HEK293 (cell line): ENCODE measurements around the gene RTN4.

ENCODE experiments used
- CTCF ChIA-PET: fragments of 350-600 bp; formaldehyde crosslinking; extraction: SDS; loops from one replicate; lab custom pipeline; 2021; ENCODE audit warnings: antibody characterized with exemption; lab: Yijun Ruan, JAX
- POLR2A ChIA-PET: fragments of 300-600 bp; formaldehyde crosslinking; extraction: SDS; loops from one replicate; lab custom pipeline; 2020; ENCODE audit warnings: antibody characterized with exemption, inconsistent platforms; lab: Yijun Ruan, JAX
- H3K27ac ChIP-seq: fragments of 200-500 bp; sonication (Bioruptor generic); 2 replicates; pipeline ENCODE4 v1.5.1; 2014; ENCODE audit warnings: low read depth, low read length, control low read depth, inconsistent platforms; ENCODE audit errors: extremely low read depth
- H3K36me3 ChIP-seq, 2 experiments: fragments of 200-500 bp in 1 of 2; sonication (Bioruptor generic) in 1 of 2; 1 replicate in 1 of 2; 2 replicates in 1 of 2; pipeline ENCODE4 v1.5.1; 2014 to 2017; ENCODE audit warnings: inconsistent platforms in 2 of 2, low read length in 2 of 2; ENCODE audit not compliant: control insufficient read depth in 2 of 2, insufficient read depth in 1 of 2
- H3K4me1 ChIP-seq: fragments of 200-500 bp; sonication (Bioruptor generic); 2 replicates; pipeline ENCODE4 v1.5.1; 2014; ENCODE audit warnings: mild to moderate bottlenecking, low read length, inconsistent platforms; ENCODE audit not compliant: control insufficient read depth, insufficient read depth
- H3K4me3 ChIP-seq: 2 replicates; pipeline ENCODE4 v1.5.1; 2011; ENCODE audit warnings: low read depth, mild to moderate bottlenecking, control low read depth, low read length, moderate library complexity
- H3K9me3 ChIP-seq: fragments of 200-500 bp; sonication (Bioruptor generic); 2 replicates; pipeline ENCODE4 v1.5.1; 2014; ENCODE audit warnings: low read depth, low read length, inconsistent platforms; ENCODE audit not compliant: control insufficient read depth, insufficient read depth
- ATF2 ChIP-seq: fragments of 450-650 bp; formaldehyde crosslinking; IDR thresholded peaks from 2 replicates; pipeline ENCODE4 v1.5.1; 2016; ENCODE audit warnings: missing biosample characterization, missing genetic modification characterization, low read depth
- HOXD13 ChIP-seq: sonication (generic); formaldehyde crosslinking; IDR thresholded peaks from 2 replicates; pipeline ENCODE4 v1.8.0; 2022; ENCODE audit warnings: missing genetic modification reagents, borderline replicate concordance
- KLF9 ChIP-seq: fragments of 450-650 bp; formaldehyde crosslinking; IDR thresholded peaks from 2 replicates; pipeline ENCODE4 v1.5.1; 2016; ENCODE audit warnings: missing biosample characterization, missing genetic modification characterization, low read depth
- SETDB1 ChIP-seq: IDR thresholded peaks from one replicate; pipeline ENCODE4 v1.6.1; 2017; ENCODE audit warnings: mild to moderate bottlenecking, low read length, moderate library complexity, mixed read lengths; ENCODE audit not compliant: insufficient read length
- TCF7L2 ChIP-seq: IDR thresholded peaks from 2 replicates; pipeline ENCODE4 v1.6.1; 2011; ENCODE audit warnings: low read depth, mild to moderate bottlenecking, inconsistent platforms, low read length, moderate library complexity, borderline replicate concordance
- YY1 ChIP-seq: fragments of 450-650 bp; formaldehyde crosslinking; IDR thresholded peaks from 2 replicates; pipeline ENCODE4 v1.5.1; 2018; ENCODE audit warnings: missing biosample characterization, missing genetic modification characterization
- ZBTB48 ChIP-seq: fragments of 450-650 bp; formaldehyde crosslinking; IDR thresholded peaks from 2 replicates; pipeline ENCODE4 v1.5.1; 2016; ENCODE audit warnings: missing biosample characterization, missing genetic modification characterization
- ZNF10 ChIP-seq: fragments of 450-650 bp; formaldehyde crosslinking; IDR thresholded peaks from 2 replicates; pipeline ENCODE4 v1.5.1; 2017; ENCODE audit warnings: missing biosample characterization, missing genetic modification characterization
- ZNF146 ChIP-seq: fragments of 450-650 bp; formaldehyde crosslinking; IDR thresholded peaks from 2 replicates; pipeline ENCODE4 v1.5.1; 2016; ENCODE audit warnings: missing biosample characterization, missing genetic modification characterization
- ZNF155 ChIP-seq: fragments of 450-650 bp; formaldehyde crosslinking; IDR thresholded peaks from 2 replicates; pipeline ENCODE4 v1.5.1; 2016; ENCODE audit warnings: missing biosample characterization, missing genetic modification characterization
- ZNF211 ChIP-seq: fragments of 450-650 bp; formaldehyde crosslinking; IDR thresholded peaks from 2 replicates; pipeline ENCODE4 v1.5.1; 2016; ENCODE audit warnings: low read depth, missing biosample characterization, missing genetic modification characterization
- ZNF223 ChIP-seq: fragments of 450-650 bp; formaldehyde crosslinking; IDR thresholded peaks from 2 replicates; pipeline ENCODE4 v1.5.1; 2016; ENCODE audit warnings: missing biosample characterization, missing genetic modification characterization
- ZNF26 ChIP-seq: fragments of 450-650 bp; formaldehyde crosslinking; IDR thresholded peaks from 2 replicates; pipeline ENCODE4 v1.5.1; 2016; ENCODE audit warnings: missing biosample characterization, missing genetic modification characterization
- ZNF324 ChIP-seq: fragments of 450-650 bp; formaldehyde crosslinking; IDR thresholded peaks from 2 replicates; pipeline ENCODE4 v1.5.1; 2016; ENCODE audit warnings: missing biosample characterization, missing genetic modification characterization
- ZNF398 ChIP-seq: fragments of 450-650 bp; formaldehyde crosslinking; IDR thresholded peaks from 2 replicates; pipeline ENCODE4 v1.5.1; 2017; ENCODE audit warnings: missing biosample characterization, missing genetic modification characterization
- ZNF404 ChIP-seq: fragments of 450-650 bp; formaldehyde crosslinking; IDR thresholded peaks from 2 replicates; pipeline ENCODE4 v1.5.1; 2017; ENCODE audit warnings: missing biosample characterization, missing genetic modification characterization
- ZNF510 ChIP-seq: fragments of 450-650 bp; formaldehyde crosslinking; IDR thresholded peaks from 2 replicates; pipeline ENCODE4 v1.5.1; 2018; ENCODE audit warnings: mild to moderate bottlenecking, missing genetic modification characterization, missing biosample characterization; ENCODE audit not compliant: insufficient replicate concordance
- ZNF600 ChIP-seq: fragments of 450-650 bp; formaldehyde crosslinking; IDR thresholded peaks from 2 replicates; pipeline ENCODE4 v1.5.1; 2016; ENCODE audit warnings: missing biosample characterization, missing genetic modification characterization
- ZNF660 ChIP-seq: fragments of 450-650 bp; IDR thresholded peaks from 2 replicates; pipeline ENCODE4 v1.5.1; 2018; ENCODE audit warnings: missing biosample characterization, mild to moderate bottlenecking, missing genetic modification characterization
- ZNF76 ChIP-seq: fragments of 450-650 bp; formaldehyde crosslinking; IDR thresholded peaks from 2 replicates; pipeline ENCODE4; 2016; ENCODE audit warnings: low read depth, missing biosample characterization, missing genetic modification characterization, borderline replicate concordance
- ZNF777 ChIP-seq: fragments of 450-650 bp; formaldehyde crosslinking; IDR thresholded peaks from 2 replicates; pipeline ENCODE4 v1.5.1; 2017; ENCODE audit warnings: missing biosample characterization, missing genetic modification characterization, borderline replicate concordance

The RTN4 gene

GRCh38 chr2:54962935-54963440, 87.3 kb downstream of the RTN4 start:
- Histone ChIP-seq H3K27ac (no peak overlapping the region), H3K4me1 (no peaks in the 10 kb centered on the region), H3K36me3 (no peaks in the 10 kb centered on the region), H3K9me3 (no peaks in the 10 kb centered on the region), H3K4me3 (no peak overlapping the region)
- ChIA-PET CTCF (no interaction called here), POLR2A (no interaction called here)
- TF ChIP-seq ZNF600 (no peak), ZNF404 (tag by site-specific recombination) (no peak), YY1 (tag by site-specific recombination) (no peak), ZNF155 (no peak), ATF2 (tag by site-specific recombination) (no peak), TCF7L2 (no peak), ZNF146 (tag by site-specific recombination) (no peak), ZNF777 (tag by site-specific recombination) (no peak), ZNF223 (tag by site-specific recombination) (no peak), SETDB1 (no peak), HOXD13 (CRISPR knock-in tag) (no peak), ZNF398 (no peak), KLF9 (no peak), ZNF211 (no peak), ZNF510 (tag by site-specific recombination) (no peak), ZNF10 (tag by site-specific recombination) (no peak), ZBTB48 (no peak), ZNF76 (tag by site-specific recombination) (no peak)

GRCh38 chr2:54962511-54962910, 87.7 kb downstream of the RTN4 start:
- ChIA-PET CTCF (no interaction called here), POLR2A (no interaction called here)
- Histone ChIP-seq H3K9me3 (no peaks in the 10 kb centered on the region), H3K4me1 (no peaks in the 10 kb centered on the region), H3K4me3 (no peak overlapping the region), H3K36me3 (no peaks in the 10 kb centered on the region), H3K27ac (no peak overlapping the region)
- TF ChIP-seq ZNF660 (tag by site-specific recombination) (no peak), ZNF26 (tag by site-specific recombination) (no peak), ZNF324 (tag by site-specific recombination) (no peak)
